Stimulated activated naive CD8-positive, alpha-beta T cell treated with anti-CD3 and anti-CD28 coated beads, Interleukin-15, Interleukin-2, amounts not matched to agents 100 ng/mL and 50 ng/mL, for 24 hours (primary cell): ENCODE results near the gene KCNT2.
"Not testable (repeated sequence)": the region's sequence is repeated elsewhere in the genome, so short reads cannot be mapped to it uniquely, and the experiment has no call there.

ENCODE experiments used
- H3K27ac Mint-ChIP-seq: one replicate; pipeline ENCODE4 v1.8.0; 2021; ENCODE audit warnings: mild to moderate bottlenecking, mixed read lengths
- H3K27me3 Mint-ChIP-seq: one replicate; pipeline ENCODE4 v1.8.0; 2021; ENCODE audit warnings: mixed read lengths
- H3K36me3 Mint-ChIP-seq: one replicate; pipeline ENCODE4 v1.8.0; 2021; ENCODE audit warnings: low read depth, mixed read lengths
- H3K4me1 Mint-ChIP-seq: one replicate; pipeline ENCODE4 v1.8.0; 2021; ENCODE audit warnings: low read depth, mixed read lengths
- H3K4me3 Mint-ChIP-seq: one replicate; pipeline ENCODE4 v1.8.0; 2021; ENCODE audit warnings: mild to moderate bottlenecking, mixed read lengths
- H3K9me3 Mint-ChIP-seq: one replicate; pipeline ENCODE4 v1.8.0; 2021; ENCODE audit warnings: mixed read lengths

The KCNT2 gene

DNA sequence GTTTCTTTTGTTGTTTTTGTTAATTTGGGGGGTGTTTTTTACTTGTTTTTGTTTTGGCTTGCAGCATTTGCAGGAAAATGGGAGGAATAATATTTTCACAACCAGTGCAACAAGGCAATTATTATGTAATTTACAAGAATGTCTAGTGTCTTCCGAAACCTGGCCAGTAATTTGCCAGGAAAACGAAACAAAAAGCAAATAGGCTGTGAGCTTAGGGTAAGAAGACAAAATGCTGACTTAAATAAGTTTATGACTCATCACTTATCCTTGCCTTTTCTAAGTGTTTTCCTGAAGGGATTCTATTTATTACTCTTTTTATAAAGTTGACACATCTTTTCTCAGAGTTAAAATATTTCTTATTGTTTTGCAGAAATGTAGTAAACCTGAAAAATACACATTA, 49.8 kb downstream of the KCNT2 start:
- H3K27me3 Mint-ChIP-seq: no peaks in the 10 kb centered on the region

DNA sequence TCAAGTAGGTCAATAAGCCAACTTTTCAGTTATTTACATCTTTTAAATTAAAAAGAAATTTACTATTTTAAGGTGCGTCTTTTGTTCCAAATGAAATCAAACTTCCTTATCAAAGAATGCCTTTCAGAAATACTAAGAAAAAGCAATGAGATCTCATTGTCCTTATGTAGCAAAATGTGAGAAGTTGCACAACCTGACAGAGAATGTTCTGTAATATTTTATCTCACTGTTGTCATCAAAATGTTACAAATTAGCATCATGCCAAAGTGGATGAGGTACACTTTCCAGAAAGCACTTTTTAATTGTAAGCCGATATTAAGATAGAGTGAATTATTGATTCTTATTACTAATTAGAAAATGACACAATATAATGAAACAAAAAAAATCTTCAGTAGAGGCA, 50.4 kb downstream of the KCNT2 start:
- no peaks in the 10 kb centered on the region for H3K4me1 Mint-ChIP-seq
- H3K9me3 Mint-ChIP-seq: peaks cover 5% of the 10 kb centered on the region
- no peak overlapping the region for H3K4me3 Mint-ChIP-seq
- H3K27ac Mint-ChIP-seq: no peak overlapping the region
- no peaks in the 10 kb centered on the region for H3K27me3 Mint-ChIP-seq
- H3K36me3 Mint-ChIP-seq: no peaks in the 10 kb centered on the region

More for the DNA sequence above, 49.8 kb downstream of the KCNT2 start:
- no peaks in the 10 kb centered on the region for H3K36me3 Mint-ChIP-seq
- peaks cover 5% of the 10 kb centered on the region for H3K9me3 Mint-ChIP-seq
- H3K4me3 Mint-ChIP-seq: no peak overlapping the region
- H3K4me1 Mint-ChIP-seq: no peaks in the 10 kb centered on the region
- no peak overlapping the region for H3K27ac Mint-ChIP-seq

DNA sequence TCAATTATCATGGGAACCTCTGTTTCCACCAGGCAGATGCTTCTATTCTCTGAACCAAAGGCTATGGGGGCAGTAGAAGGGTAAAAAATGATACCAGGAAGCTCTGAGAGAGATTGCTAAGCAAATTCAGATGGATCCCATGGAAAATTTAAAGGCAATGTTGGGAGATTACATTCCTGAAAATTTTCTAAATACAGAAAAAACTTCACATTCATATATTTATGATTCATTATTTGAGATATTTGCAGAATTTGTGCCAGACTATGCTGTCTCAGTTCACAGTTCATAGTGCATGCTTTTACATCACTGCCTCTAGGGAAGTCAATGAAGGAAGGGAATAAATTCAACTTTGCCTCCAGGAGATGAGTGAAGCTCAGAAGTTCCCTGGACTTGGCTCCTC, 57.5 kb downstream of the KCNT2 start:
- H3K4me3 Mint-ChIP-seq: no peak overlapping the region

DNA sequence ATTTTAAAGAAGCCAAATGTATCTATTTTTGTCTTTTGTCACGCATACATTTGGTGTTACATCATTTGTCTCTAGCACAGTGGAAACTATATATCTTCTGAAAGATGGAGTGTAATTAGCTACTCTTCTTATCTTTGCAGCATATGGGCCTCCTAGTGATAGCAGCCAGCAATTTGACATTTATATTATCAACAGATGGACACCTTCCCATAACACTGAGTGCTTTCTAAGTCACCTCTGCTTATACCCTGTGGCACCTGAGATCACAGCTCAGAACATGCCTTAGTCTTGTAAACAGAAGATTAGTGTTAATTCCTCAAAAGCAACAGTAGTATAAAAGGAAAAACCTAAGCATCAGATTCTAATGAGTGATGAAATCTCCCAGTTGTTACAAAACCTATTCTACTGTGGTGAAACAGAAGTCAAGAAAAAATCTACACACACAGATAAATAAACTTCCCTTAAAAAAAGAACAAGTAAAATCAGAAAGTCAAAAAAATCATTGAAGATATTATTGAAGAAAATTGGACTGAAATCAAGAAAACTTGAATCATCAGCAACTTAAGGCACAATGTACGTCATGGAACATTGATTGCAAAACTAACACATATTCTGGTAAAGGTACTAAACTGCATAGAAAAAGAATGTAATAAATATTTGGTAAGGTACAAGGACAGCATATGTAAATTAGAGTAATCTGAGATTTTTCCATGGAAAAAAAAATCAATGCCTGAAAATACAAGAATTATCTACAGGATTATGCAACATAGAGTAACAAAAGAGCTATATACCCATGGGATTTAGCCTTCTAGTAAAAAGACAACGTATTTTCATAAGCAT, 61.7 kb downstream of the KCNT2 start:
- Mint-ChIP-seq H3K27me3 (no peaks in the 10 kb centered on the region), H3K36me3 (no peaks in the 10 kb centered on the region), H3K4me1 (no peaks in the 10 kb centered on the region), H3K9me3 (no peaks in the 10 kb centered on the region), H3K27ac (no peak overlapping the region), H3K4me3 (no peak overlapping the region)

More for the DNA sequence above, 57.5 kb downstream of the KCNT2 start:
- Mint-ChIP-seq H3K27me3 (no peaks in the 10 kb centered on the region), H3K4me1 (no peaks in the 10 kb centered on the region), H3K36me3 (no peaks in the 10 kb centered on the region), H3K9me3 (peaks cover under 1% of the 10 kb centered on the region), H3K27ac (no peak overlapping the region)

DNA sequence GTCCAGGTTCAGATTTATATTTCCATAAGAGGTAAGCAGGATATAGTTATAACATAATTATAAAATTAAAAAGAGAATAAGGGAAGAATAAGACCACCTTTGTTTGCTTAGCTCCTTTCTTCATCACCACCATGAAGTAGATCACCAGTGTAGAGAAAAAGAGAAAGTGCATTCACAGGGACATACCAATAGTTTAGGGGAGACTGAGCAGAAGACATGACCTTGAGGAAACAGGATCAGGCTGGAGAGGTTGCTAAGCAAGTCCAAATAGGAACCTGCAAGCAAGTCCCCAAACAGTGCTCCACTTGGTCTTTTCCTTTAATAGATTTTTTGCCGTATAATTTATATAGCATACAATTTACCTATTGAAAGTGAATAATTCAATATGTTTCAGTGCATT, 63.0 kb downstream of the KCNT2 start:
- Mint-ChIP-seq H3K4me1 (no peaks in the 10 kb centered on the region), H3K4me3 (no peak overlapping the region), H3K36me3 (no peaks in the 10 kb centered on the region), H3K9me3 (no peaks in the 10 kb centered on the region), H3K27ac (no peak overlapping the region), H3K27me3 (no peaks in the 10 kb centered on the region)

DNA sequence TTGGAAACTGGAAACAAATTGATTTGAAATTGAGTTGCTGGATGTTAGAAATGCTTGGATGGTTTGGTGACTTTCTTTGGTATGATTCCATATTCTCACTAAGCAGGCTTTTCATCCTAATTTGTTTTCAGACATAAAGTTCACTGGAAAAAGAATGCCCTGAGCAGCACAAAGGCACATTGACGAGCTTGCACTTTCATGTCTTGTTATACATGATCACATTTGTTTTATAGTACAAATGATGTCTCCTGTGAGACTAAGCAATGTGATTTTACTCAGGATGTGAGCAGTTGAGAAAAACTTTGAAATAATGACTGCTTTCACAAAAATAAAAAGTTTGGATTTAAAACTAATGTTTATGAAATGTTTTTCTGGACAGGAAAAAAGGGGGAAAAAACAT, 63.6 kb downstream of the KCNT2 start:
- no peak overlapping the region for H3K27ac Mint-ChIP-seq
- H3K36me3 Mint-ChIP-seq: no peaks in the 10 kb centered on the region
- no peaks in the 10 kb centered on the region for H3K9me3 Mint-ChIP-seq
- no peak overlapping the region for H3K4me3 Mint-ChIP-seq
- H3K4me1 Mint-ChIP-seq: no peaks in the 10 kb centered on the region
- H3K27me3 Mint-ChIP-seq: no peaks in the 10 kb centered on the region

DNA sequence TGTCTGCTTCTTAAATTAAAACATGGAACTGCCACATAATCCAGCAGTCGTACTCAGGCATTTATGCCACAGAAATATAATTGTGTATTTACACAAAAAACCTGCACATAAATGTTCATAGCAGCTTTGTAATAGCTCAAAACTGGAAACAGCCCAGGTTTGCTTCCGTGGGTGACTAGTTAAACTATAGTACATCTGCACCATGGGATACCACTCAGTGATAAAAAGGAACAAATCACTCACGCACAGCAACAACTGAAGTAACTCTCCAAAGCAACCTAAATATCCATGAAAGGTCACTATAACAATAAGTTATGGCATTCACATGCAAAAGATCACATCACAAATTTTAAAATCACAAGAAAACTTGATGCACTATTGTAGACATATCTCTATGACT, 64.4 kb downstream of the KCNT2 start:
- no peaks in the 10 kb centered on the region for H3K9me3 Mint-ChIP-seq
- H3K27me3 Mint-ChIP-seq: no peaks in the 10 kb centered on the region
- H3K36me3 Mint-ChIP-seq: no peaks in the 10 kb centered on the region
- H3K4me3 Mint-ChIP-seq: no peak overlapping the region
- no peaks in the 10 kb centered on the region for H3K4me1 Mint-ChIP-seq
- H3K27ac Mint-ChIP-seq: no peak overlapping the region

DNA sequence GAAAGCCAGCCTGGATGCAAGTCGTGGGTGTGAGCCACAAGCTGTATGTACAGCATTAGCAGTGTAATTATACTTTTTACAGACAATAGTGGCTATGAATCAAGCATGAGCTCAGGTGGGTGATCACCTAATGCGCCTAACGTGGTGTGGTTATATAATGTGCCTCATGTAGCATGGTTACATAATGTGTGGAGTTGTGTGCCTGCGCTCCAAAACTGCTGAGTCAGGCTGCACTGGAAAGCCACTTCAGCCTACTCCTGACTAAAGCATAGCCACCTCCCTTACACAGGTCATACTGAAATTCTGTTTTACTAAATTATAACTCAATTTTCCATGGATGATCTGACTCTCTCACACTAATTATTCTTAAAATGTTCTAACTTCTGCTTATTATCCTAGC, 69.8 kb downstream of the KCNT2 start:
- Mint-ChIP-seq H3K36me3 (no peaks in the 10 kb centered on the region), H3K4me3 (no peak overlapping the region), H3K27me3 (no peaks in the 10 kb centered on the region), H3K4me1 (no peaks in the 10 kb centered on the region), H3K27ac (no peak overlapping the region), H3K9me3 (peaks cover 8% of the 10 kb centered on the region)

DNA sequence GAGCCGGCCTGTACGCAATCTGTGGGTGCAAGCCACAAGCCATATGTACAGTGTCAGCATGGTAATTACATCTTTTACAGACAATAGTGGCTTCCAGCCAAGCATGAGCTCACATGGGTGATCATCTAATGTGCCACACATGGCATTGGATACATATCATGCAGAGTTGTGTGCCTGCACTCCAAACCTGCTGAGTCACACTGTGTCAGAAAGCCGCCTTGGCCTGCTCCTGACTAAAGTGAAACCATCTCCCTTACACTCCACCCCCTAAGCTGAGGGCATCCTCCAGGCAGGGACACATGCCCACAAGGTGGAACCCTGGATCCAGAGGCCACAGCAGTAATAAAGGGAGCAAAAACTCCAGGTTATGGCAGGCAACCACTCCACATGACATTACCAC, 72.5 kb downstream of the KCNT2 start:
- Mint-ChIP-seq H3K4me3 (no peak overlapping the region), H3K36me3 (no peaks in the 10 kb centered on the region), H3K9me3 (peaks cover 8% of the 10 kb centered on the region), H3K27ac (no peak overlapping the region), H3K27me3 (no peaks in the 10 kb centered on the region), H3K4me1 (no peaks in the 10 kb centered on the region)

DNA sequence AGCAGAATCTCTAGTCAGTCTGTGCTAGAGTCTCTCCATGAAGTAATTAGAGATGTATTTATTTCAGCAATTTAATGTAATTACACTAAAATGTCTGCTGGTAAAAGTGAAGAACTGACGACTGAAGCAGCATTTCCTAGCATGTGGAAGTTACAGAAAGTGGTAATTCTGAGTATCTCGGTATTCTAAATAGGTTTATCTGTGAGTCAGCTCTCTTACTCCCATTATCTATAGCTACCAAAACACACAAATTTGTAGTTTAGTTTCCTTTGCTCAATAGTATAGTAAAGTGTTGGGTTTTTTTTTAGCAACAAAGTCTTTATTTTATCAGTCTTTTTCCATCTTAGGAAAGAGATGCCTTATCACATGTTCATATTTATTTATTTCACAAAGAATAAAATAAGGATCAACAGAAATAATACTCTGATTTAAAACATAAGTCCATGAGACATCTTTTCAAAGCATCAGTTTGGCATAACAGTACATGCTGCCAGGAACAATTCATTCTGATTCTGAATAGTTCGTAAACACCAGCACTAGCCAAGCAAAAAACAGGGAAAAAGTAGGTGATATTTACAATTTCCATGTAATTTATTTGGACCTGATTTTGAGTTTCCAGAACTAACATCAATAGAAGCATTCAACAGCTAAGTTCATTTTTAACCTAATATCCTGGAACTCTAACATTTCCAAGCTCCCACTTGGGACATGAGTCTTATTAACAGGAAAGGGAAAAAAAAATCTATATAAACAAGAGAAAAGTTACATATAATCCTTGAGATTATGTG, 76.3 kb downstream of the KCNT2 start:
- Mint-ChIP-seq H3K27ac (no peak overlapping the region), H3K4me1 (no peaks in the 10 kb centered on the region), H3K9me3 (peaks cover 8% of the 10 kb centered on the region), H3K4me3 (no peak overlapping the region), H3K36me3 (no peaks in the 10 kb centered on the region), H3K27me3 (no peaks in the 10 kb centered on the region)

DNA sequence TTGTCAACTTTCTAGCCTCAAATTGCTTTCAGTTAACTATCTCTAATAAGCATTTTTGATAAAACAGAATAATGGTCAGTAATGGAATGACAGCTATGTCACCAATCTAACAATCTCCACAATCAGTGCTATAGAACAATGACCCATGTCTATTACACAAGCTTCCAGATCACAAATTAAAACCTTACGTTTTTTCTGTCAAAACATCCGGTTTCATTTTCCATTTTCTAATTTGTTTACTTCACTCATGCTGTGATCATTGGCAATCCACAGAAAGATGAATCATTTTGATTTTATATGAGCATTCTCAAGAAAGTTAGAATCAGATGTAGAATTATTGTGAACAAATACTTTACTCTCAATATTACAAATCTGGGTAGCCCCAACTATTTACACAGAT, 80.3 kb downstream of the KCNT2 start:
- Mint-ChIP-seq H3K4me1 (no peaks in the 10 kb centered on the region), H3K36me3 (no peaks in the 10 kb centered on the region)

DNA sequence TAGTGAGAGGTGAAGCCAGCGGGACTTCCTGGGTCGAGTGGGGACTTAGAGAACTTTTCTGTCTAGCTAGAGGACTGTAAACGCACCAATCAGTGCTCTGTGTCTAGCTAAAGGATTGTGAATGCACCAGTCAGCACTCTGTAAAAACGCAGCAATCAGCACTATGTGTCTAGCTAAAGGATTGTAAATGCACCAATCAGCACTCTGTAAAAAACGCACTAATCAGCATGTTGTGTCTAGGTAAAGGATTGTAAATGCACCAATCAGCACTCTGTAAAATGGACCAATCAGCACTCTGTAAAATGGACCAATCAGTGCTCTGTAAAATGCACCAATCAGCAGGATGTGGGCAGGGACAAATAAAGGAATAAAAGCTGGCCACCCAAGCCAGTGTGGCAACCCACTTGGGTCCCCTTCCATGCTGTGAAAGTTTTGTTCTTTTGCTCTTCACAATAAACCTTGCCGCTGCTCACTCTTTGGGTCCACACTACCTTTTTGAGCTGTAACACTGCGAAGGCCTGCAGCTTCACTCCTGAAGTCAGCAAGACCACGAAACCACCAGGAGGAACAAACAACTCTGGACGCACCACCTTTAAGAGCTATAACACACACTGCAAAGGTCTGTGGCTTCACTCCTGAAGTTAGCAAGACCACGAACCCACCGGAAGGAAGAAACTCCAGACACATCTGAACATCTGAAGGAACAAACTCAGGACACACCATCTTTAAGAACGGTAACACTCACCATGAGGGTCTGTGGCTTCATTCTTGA, 85.5 kb downstream of the KCNT2 start:
- not testable (repeated sequence) for H3K27me3 Mint-ChIP-seq, H3K27ac Mint-ChIP-seq, H3K36me3 Mint-ChIP-seq, H3K4me3 Mint-ChIP-seq, H3K4me1 Mint-ChIP-seq
- H3K9me3 Mint-ChIP-seq: peaks cover 12% of the 10 kb centered on the region

More for the DNA sequence above, 80.3 kb downstream of the KCNT2 start:
- Mint-ChIP-seq H3K27ac (no peak overlapping the region), H3K9me3 (peaks cover 10% of the 10 kb centered on the region), H3K27me3 (no peaks in the 10 kb centered on the region), H3K4me3 (no peak overlapping the region)

DNA sequence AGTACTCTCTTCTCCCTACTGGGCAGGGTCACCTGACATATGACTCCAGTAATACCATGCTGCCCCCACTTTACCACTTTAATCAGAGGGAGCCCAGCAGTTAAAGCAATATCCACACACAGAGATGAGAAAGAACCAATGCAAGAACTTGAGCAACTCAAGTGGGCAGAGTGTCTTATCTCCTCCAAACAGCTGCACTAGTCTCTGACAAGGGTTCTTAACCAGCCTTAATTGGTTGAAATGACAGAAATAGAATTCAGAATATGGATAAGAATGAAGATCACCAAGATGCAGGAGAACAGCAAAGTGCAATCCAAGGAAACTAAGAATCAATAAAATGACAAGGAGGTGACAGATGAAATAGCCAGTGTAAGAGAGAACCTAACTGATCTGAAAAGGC, 91.0 kb downstream of the KCNT2 start:
- no peak overlapping the region for H3K4me3 Mint-ChIP-seq
- no peak overlapping the region for H3K27ac Mint-ChIP-seq
- H3K27me3 Mint-ChIP-seq: no peaks in the 10 kb centered on the region
- H3K9me3 Mint-ChIP-seq: no peaks in the 10 kb centered on the region
- no peaks in the 10 kb centered on the region for H3K4me1 Mint-ChIP-seq
- no peaks in the 10 kb centered on the region for H3K36me3 Mint-ChIP-seq

DNA sequence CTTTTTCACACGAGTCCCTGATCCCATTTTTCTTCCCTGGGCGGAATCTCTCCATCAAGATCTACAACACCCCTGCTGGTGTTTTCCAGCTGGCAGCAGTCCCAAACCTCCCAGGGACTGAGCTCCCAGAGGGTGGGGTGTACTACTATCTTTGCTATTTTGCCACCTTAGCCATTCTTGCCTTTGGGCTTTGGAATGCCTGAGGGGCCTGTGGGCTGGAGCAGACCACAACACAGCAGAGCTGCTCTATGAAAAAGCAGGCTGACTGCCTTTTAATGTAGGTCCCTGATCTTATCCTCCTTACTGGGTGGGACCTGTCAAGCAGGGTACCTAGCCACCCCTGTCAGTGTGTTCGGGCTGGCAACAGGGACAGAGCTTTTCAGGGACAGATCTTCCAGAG, 91.9 kb downstream of the KCNT2 start:
- Mint-ChIP-seq H3K27me3 (no peaks in the 10 kb centered on the region), H3K27ac (no peak overlapping the region), H3K4me3 (no peak overlapping the region), H3K9me3 (no peaks in the 10 kb centered on the region), H3K36me3 (no peaks in the 10 kb centered on the region), H3K4me1 (no peaks in the 10 kb centered on the region)

DNA sequence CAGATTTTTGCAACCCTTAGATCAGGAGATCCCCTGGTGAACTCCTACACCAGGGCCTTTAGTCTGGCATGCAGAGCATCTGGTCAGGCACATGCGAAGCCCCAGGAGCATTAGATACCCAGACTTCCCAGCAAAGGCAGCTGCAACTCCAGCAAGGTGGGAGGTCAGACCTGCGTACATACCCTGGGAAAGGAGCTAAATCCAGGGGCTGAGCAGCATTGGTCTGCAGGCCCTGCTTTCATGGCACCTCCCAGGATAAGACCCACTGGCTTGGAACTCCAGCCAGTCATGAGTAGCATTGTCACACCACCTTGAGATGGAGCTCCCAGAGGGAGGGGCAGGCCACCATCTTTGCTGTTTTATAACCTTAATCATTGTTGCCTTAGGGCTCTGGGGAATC, 92.3 kb downstream of the KCNT2 start:
- Mint-ChIP-seq H3K9me3 (no peaks in the 10 kb centered on the region), H3K4me1 (no peaks in the 10 kb centered on the region), H3K4me3 (no peak overlapping the region), H3K27me3 (no peaks in the 10 kb centered on the region), H3K27ac (no peak overlapping the region), H3K36me3 (no peaks in the 10 kb centered on the region)
